H1 (cell line): Measurements from ENCODE around the gene CMSS1.

Source experiments
- BRCA1 ChIP-seq: IDR thresholded peaks from 2 replicates; pipeline ENCODE4 v1.6.1; 2012; ENCODE audit warnings: low read depth, low read length, improper control_type of control experiment
- CTCF ChIP-seq, 3 experiments: IDR thresholded peaks; 1 replicate in 2 of 3; 2 replicates in 1 of 3; pipeline versions ENCODE4 v1.5.1 to v1.6.1; 2011; ENCODE audit warnings: low read length in 3 of 3, mild to moderate bottlenecking in 3 of 3, inconsistent platforms in 2 of 3, low read depth in 1 of 3, moderate library complexity in 1 of 3; ENCODE audit not compliant: insufficient read depth in 1 of 3; ENCODE audit errors: control extremely low read depth in 1 of 3
- EZH2 ChIP-seq: fragments of 200-600 bp; sonication (generic); IDR thresholded peaks from 2 replicates; pipeline ENCODE4 v1.7.1; 2012; ENCODE audit warnings: low read depth, mild to moderate bottlenecking, moderate library complexity, low read length, inconsistent platforms; ENCODE audit not compliant: severe bottlenecking
- GABPA ChIP-seq: IDR thresholded peaks from 2 replicates; pipeline ENCODE4 v1.6.1; 2011; ENCODE audit warnings: mild to moderate bottlenecking, low read length, moderate library complexity, borderline replicate concordance; ENCODE audit not compliant: insufficient read depth

- TF ChIP-seq EZH2 (no peak), CTCF (IDR thresholded peaks at IDR 0.05; ENCODE audit: control extremely low read depth in 1 of 3, insufficient read depth in 1 of 3, low read depth in 1 of 3, low read length in 3 of 3) (no peak), GABPA (no peak), BRCA1 (no peak)
Measured at GRCh38 chr3:99910752-99911290, 93.2 kb downstream of the CMSS1 start.
